Karpas-422 (cell line): ENCODE data around the gene KCNH5. TPM values are rescaled to one million over a fixed set of nuclear protein-coding genes. Genes with fewer than 3 reads are reported as not detected.

Experiments used
- DNase-seq: peaks from one replicate; pipeline ENCODE4 v3.0.0-alpha.2; 2015
- H2AFZ ChIP-seq: fragments of 200-600 bp; sonication (generic); 2 replicates; pipeline ENCODE4 v1.6.1; 2014; ENCODE audit warnings: antibody characterized with exemption, low read length, mixed read lengths
- H3K27ac ChIP-seq: fragments of 200-600 bp; sonication (generic); 2 replicates; pipeline ENCODE4 v1.5.1; 2014; ENCODE audit warnings: mild to moderate bottlenecking, low read length, moderate library complexity
- H3K27me3 ChIP-seq: fragments of 200-600 bp; sonication (generic); 2 replicates; pipeline ENCODE4 v1.6.1; 2014; ENCODE audit warnings: low read length, mixed read lengths
- H3K36me3 ChIP-seq: fragments of 200-600 bp; sonication (generic); 2 replicates; pipeline ENCODE4 v1.6.1; 2014; ENCODE audit warnings: low read length, mixed read lengths; ENCODE audit not compliant: insufficient read depth
- H3K4me1 ChIP-seq: fragments of 200-600 bp; sonication (generic); 2 replicates; pipeline ENCODE4 v1.6.1; 2014; ENCODE audit warnings: mild to moderate bottlenecking, low read length, mixed read lengths
- H3K4me2 ChIP-seq: fragments of 200-600 bp; sonication (generic); 2 replicates; pipeline ENCODE4 v1.6.1; 2014; ENCODE audit warnings: low read length, low read depth, mild to moderate bottlenecking; ENCODE audit not compliant: poor library complexity, severe bottlenecking
- H3K4me3 ChIP-seq: fragments of 200-600 bp; sonication (generic); 2 replicates; pipeline ENCODE4 v1.5.1; 2014; ENCODE audit warnings: mild to moderate bottlenecking, antibody characterized with exemption, low read length, mixed read lengths
- H3K79me2 ChIP-seq: fragments of 200-600 bp; sonication (generic); 2 replicates; pipeline ENCODE4 v1.6.1; 2014; ENCODE audit warnings: mild to moderate bottlenecking, low read length, mixed read lengths
- H3K9ac ChIP-seq: fragments of 200-600 bp; sonication (generic); 2 replicates; pipeline ENCODE4 v1.6.0; 2014; ENCODE audit warnings: low read length
- H3K9me2 ChIP-seq: fragments of 200-600 bp; sonication (generic), shearing (Covaris generic); replicated peaks from 2 replicates; pipeline ENCODE4 v1.6.0; 2014; ENCODE audit warnings: mild to moderate bottlenecking, low read length, moderate library complexity; ENCODE audit not compliant: insufficient read depth
- H3K9me3 ChIP-seq: fragments of 300-700, 200-600 bp; sonication (generic); 2 replicates; pipeline ENCODE4 v1.6.1; 2014; ENCODE audit warnings: low read length, mixed read lengths
- H4K20me1 ChIP-seq: fragments of 200-600 bp; sonication (generic); 2 replicates; pipeline ENCODE4 v1.6.1; 2014; ENCODE audit warnings: mild to moderate bottlenecking, antibody characterized with exemption, low read length, low read depth; ENCODE audit not compliant: insufficient read depth
- total RNA-seq: library from RNA; depleted of rRNA; stranded (reverse); fragments of >200 nt; shearing (Covaris generic); gene quantifications from 2 replicates; pipeline ENCODE4 v1.2.3, GENCODE V29; 2014; ENCODE audit warnings: low replicate concordance

Gene KCNH5
- total RNA-seq, 1 experiment from 2014 or later = 0.04 TPM

DNA sequence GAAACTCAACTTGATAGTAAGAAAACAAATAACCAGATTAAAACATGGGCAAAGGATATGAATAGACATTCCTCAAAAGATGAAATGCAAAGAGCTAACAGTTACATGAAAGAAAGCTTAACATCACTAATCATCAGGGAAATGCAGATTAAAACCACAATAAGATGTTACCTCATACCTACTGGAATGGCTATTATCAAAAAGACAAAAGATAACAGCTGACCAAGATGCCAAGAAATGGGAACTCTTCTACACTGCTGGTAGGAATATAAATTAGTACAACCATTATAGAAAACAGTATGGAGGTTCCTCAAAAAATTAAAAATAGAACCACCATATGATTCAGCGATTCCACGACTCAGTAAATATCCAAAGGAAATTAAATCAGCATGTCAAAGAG, 18.8 kb downstream of the KCNH5 start:
- no peak overlapping the region for H2AFZ ChIP-seq
- no peak overlapping the region for H3K4me2 ChIP-seq
- no peaks in the 10 kb centered on the region for H3K27me3 ChIP-seq
- no peak overlapping the region for H3K4me3 ChIP-seq
- no peaks in the 10 kb centered on the region for H3K79me2 ChIP-seq
- H3K27ac ChIP-seq = no peak overlapping the region
- H3K9ac ChIP-seq = no peak overlapping the region
- DNase-seq = no peak
- no peaks in the 10 kb centered on the region; the same call in 1 of the 2 replicates for H3K9me2 ChIP-seq
- H3K9me3 ChIP-seq = no peaks in the 10 kb centered on the region
- H3K36me3 ChIP-seq = no peaks in the 10 kb centered on the region
- H4K20me1 ChIP-seq = no peaks in the 10 kb centered on the region
- H3K4me1 ChIP-seq = no peaks in the 10 kb centered on the region

DNA sequence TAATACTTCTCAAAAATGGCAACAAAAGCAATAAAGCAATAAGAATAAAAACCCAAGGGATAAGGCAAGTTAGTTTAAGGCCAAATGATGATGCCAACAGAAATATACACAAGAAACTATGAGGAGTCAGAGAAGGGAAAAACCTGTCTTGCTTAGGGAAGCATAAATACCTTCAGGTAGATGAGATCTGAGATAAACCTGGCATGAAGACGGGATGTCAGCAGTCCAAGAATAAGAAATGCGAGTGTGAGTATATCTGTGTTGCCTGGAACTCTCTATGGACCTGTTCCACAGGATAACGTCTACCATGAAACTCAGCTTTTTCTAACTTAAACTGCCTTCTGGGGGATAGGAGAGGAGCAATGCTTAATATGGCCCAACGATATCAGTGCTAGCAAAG, 30.6 kb downstream of the KCNH5 start:
- H3K9me3 ChIP-seq = no peaks in the 10 kb centered on the region
- H3K36me3 ChIP-seq = no peaks in the 10 kb centered on the region

DNA sequence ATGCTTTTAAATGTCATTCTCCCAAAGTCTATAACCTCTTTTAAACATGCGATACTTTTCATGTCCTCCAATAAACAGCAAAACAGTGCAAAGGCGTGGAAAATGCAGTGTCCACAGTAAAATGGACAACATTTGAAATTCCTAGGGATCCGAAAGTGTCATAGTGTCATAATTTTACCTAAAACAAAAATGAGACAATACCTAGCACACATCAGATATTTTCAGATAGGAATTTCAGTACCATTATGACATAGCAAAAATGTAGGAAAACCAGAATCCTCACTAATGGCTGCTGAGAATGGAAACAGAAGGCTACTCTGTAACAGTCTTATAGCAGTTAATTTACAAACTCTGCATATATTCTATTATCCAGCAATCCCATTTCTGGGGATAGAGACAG, 33.1 kb downstream of the KCNH5 start:
- Histone ChIP-seq H3K9me3 (no peaks in the 10 kb centered on the region), H3K79me2 (no peaks in the 10 kb centered on the region), H4K20me1 (no peaks in the 10 kb centered on the region)

More for the DNA sequence above, 30.6 kb downstream of the KCNH5 start:
- H3K9ac ChIP-seq = no peak overlapping the region
- H4K20me1 ChIP-seq = no peaks in the 10 kb centered on the region
- H3K79me2 ChIP-seq = no peaks in the 10 kb centered on the region
- H3K27ac ChIP-seq = no peak overlapping the region
- H3K9me2 ChIP-seq = no peaks in the 10 kb centered on the region
- no peaks in the 10 kb centered on the region for H3K4me1 ChIP-seq
- no peak overlapping the region for H3K4me2 ChIP-seq
- no peak overlapping the region for H2AFZ ChIP-seq
- no peak overlapping the region for H3K4me3 ChIP-seq
- H3K27me3 ChIP-seq = 0 out of 2 replicates have a peak, but pooled peaks cover 2% of the 10 kb centered on the region
- DNase-seq = no peak

DNA sequence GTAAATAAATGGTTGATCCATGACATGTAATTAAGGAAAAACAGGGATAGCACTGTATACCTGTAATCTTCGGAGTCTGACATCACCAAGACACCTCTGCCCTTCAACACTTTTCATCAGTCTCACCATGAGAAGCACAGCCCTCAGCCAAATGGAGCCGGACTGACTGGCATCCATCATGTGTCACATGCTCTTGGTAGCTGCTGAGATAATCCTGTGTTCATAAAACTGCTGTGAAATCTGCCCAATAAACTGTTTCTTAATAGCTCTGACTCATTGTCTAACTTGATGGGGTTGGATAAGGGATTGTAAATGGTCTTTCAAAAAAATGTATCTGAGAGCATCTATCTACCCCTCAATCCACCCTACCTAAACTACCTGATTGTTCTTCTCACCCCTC, 33.6 kb downstream of the KCNH5 start:
- Histone ChIP-seq H3K36me3 (no peaks in the 10 kb centered on the region), H3K9ac (no peak overlapping the region), H3K4me3 (no peak overlapping the region), H2AFZ (no peak overlapping the region), H4K20me1 (no peaks in the 10 kb centered on the region), H3K27me3 (no peaks in the 10 kb centered on the region), H3K27ac (no peak overlapping the region), H3K4me2 (no peak overlapping the region), H3K9me2 (no peaks in the 10 kb centered on the region), H3K4me1 (no peaks in the 10 kb centered on the region), H3K9me3 (no peaks in the 10 kb centered on the region), H3K79me2 (no peaks in the 10 kb centered on the region)
- no peak for DNase-seq

More for the DNA sequence above, 33.1 kb downstream of the KCNH5 start:
- no peaks in the 10 kb centered on the region for H3K4me1 ChIP-seq
- no peak overlapping the region for H3K9ac ChIP-seq
- H3K9me2 ChIP-seq = no peaks in the 10 kb centered on the region
- H3K4me2 ChIP-seq = no peak overlapping the region
- no peaks in the 10 kb centered on the region for H3K36me3 ChIP-seq
- no peaks in the 10 kb centered on the region for H3K27me3 ChIP-seq
- no peak overlapping the region for H3K4me3 ChIP-seq
- no peak overlapping the region for H2AFZ ChIP-seq
- H3K27ac ChIP-seq = no peak overlapping the region
- no peak for DNase-seq

DNA sequence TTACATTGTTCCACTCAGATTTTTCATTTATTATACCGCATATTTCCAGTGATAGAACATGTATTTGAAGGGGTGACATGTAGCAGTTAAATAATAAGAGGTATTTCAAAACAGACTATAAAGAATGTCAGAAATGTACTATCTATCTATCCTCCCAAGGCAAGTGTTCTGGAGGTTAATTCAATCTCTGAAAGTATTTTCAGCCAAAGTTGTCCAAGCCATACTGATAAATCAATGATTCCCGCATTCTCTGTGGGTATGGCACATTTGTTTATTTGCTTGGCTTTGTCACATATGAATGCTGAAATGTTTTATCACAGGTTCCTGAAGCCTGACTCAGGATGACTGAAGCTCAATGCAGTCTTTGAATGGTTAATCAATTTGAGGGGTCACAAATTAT, 35.8 kb downstream of the KCNH5 start:
- Histone ChIP-seq H3K4me2 (no peak overlapping the region), H4K20me1 (no peaks in the 10 kb centered on the region), H3K27me3 (no peaks in the 10 kb centered on the region), H3K27ac (no peak overlapping the region), H3K9me2 (no peaks in the 10 kb centered on the region), H2AFZ (no peak overlapping the region), H3K36me3 (no peaks in the 10 kb centered on the region), H3K9ac (no peak overlapping the region), H3K4me1 (no peaks in the 10 kb centered on the region), H3K79me2 (no peaks in the 10 kb centered on the region), H3K9me3 (no peaks in the 10 kb centered on the region), H3K4me3 (no peak overlapping the region)
- no peak for DNase-seq

DNA sequence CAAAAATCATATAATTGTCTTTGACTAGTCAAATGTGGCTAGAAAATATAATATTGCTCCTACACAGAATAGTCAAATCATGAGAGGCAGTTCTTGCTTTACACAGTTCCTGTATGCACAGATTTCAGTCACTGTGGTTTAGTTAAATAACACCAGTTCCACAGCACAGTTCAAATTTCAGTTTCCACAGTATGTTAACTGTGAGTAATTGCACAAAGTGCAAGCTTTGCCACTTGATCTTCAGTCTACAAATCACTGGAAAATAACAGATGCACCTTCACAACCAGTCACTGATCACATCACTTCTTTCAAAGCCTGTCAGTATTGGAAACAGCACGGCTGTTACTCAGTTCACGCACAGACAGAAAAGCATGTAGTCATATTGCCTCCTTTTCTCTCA, 38.7 kb downstream of the KCNH5 start:
- DNase-seq = no peak
- no peaks in the 10 kb centered on the region for H4K20me1 ChIP-seq
- no peak overlapping the region for H3K27ac ChIP-seq
- H3K4me1 ChIP-seq = no peaks in the 10 kb centered on the region
- H3K36me3 ChIP-seq = no peaks in the 10 kb centered on the region
- H3K9me3 ChIP-seq = no peaks in the 10 kb centered on the region
- no peak overlapping the region for H2AFZ ChIP-seq
- no peaks in the 10 kb centered on the region for H3K79me2 ChIP-seq
- H3K9ac ChIP-seq = no peak overlapping the region
- no peak overlapping the region for H3K4me3 ChIP-seq
- H3K9me2 ChIP-seq = no peaks in the 10 kb centered on the region
- no peak overlapping the region for H3K4me2 ChIP-seq
- H3K27me3 ChIP-seq = no peaks in the 10 kb centered on the region

DNA sequence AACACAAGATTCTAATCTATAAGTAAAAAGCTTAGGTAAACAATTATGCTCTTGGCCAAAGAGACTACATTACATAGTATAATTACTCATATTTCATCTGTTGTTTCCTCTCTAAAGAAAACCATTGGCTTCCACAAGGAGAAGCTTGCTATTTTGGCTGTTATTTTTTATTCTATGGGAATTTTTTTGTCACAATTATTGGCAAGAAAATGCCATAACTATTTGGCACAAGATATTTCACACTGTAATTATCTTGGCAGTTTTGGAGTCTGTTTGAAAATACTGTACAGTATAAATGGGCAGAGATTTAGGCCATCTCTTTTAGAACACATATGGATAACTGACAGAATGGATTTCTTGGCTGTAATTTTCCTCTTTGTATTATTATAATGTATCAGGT, 51.2 kb downstream of the KCNH5 start:
- Histone ChIP-seq H3K4me1 (no peaks in the 10 kb centered on the region), H4K20me1 (no peaks in the 10 kb centered on the region), H3K4me3 (no peak overlapping the region), H3K9ac (no peak overlapping the region), H3K4me2 (no peak overlapping the region), H3K9me3 (no peaks in the 10 kb centered on the region), H3K9me2 (no peaks in the 10 kb centered on the region), H3K27me3 (no peaks in the 10 kb centered on the region), H3K36me3 (no peaks in the 10 kb centered on the region), H3K79me2 (no peaks in the 10 kb centered on the region), H2AFZ (no peak overlapping the region), H3K27ac (no peak overlapping the region)
- DNase-seq = no peak

DNA sequence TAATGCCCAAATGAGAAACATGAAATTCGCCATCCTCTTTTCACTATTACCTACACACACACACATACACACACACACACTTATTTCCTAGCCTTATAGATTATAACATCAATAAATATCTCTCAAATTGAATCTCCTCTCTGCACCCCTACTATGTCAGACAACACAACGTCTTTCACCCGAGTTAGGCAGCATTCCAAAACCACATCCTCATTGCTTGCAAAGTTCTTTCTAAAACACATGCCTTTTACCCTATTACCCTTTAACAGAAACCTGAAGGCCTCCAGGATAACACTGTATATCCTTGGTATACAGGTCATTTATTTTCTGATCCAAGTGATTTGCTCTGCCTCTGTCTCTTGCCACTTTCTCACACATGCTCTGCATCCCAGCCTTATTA, 56.3 kb downstream of the KCNH5 start:
- no peaks in the 10 kb centered on the region for H3K9me2 ChIP-seq
- no peaks in the 10 kb centered on the region for H3K9me3 ChIP-seq
- no peaks in the 10 kb centered on the region for H3K4me1 ChIP-seq
- no peak for DNase-seq
- H3K79me2 ChIP-seq = no peaks in the 10 kb centered on the region
- no peak overlapping the region for H2AFZ ChIP-seq
- no peak overlapping the region for H3K4me3 ChIP-seq
- H3K27ac ChIP-seq = no peak overlapping the region
- H3K4me2 ChIP-seq = no peak overlapping the region
- H4K20me1 ChIP-seq = no peaks in the 10 kb centered on the region
- H3K27me3 ChIP-seq = no peaks in the 10 kb centered on the region
- no peaks in the 10 kb centered on the region for H3K36me3 ChIP-seq
- no peak overlapping the region for H3K9ac ChIP-seq

DNA sequence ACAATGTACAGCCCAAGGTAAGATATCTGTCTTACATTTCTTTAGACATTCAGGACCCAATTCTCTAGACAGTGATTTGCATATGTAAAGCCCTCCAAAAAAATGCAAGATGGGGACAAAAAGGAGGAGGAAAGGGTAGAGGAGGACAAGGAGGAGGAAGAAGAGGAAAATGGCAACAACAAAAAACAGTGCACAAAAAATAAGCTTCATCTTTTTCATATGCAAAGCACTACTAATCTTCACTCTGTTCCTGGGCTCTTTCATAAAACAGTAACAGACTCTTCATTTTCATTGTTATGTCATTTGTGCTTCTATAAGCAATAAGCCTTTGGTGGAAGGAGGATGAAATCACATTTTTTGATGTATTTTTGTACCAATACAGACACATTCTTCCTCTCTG, 61.4 kb downstream of the KCNH5 start:
- Histone ChIP-seq H3K27ac (no peak overlapping the region), H3K4me3 (no peak overlapping the region), H3K4me1 (no peaks in the 10 kb centered on the region), H3K27me3 (no peaks in the 10 kb centered on the region), H3K36me3 (no peaks in the 10 kb centered on the region), H3K9me3 (no peaks in the 10 kb centered on the region), H2AFZ (no peak overlapping the region), H4K20me1 (no peaks in the 10 kb centered on the region), H3K9me2 (no peaks in the 10 kb centered on the region), H3K9ac (no peak overlapping the region), H3K79me2 (no peaks in the 10 kb centered on the region), H3K4me2 (no peak overlapping the region)
- no peak for DNase-seq
